ENCODE data around the gene CMKLR1.

The CMKLR1 gene

GRCh38 chr12:108302016-108302402, 37.1 kb downstream of the CMKLR1 start:
- TF ChIP-seq CTCF (IDR thresholded peaks at IDR 0.05; ENCODE audit: extremely low read depth, missing control alignments), result no peak
- no peak for DNase-seq (ENCODE audit: low spot score)

GRCh38 chr12:108301346-108301745, 37.8 kb downstream of the CMKLR1 start:
- no peak for TF ChIP-seq CTCF (IDR thresholded peaks at IDR 0.05; ENCODE audit: extremely low read depth, missing control alignments)
- DNase-seq (ENCODE audit: low spot score), result no peak

GRCh38 chr12:108299980-108300696, 39.0 kb downstream of the CMKLR1 start:
- DNase-seq (ENCODE audit: low spot score), result no peak
- no peak for TF ChIP-seq CTCF (IDR thresholded peaks at IDR 0.05; ENCODE audit: extremely low read depth, missing control alignments)

- TF ChIP-seq CTCF (IDR thresholded peaks at IDR 0.05; ENCODE audit: extremely low read depth, missing control alignments), result no peak
- no peak for DNase-seq (ENCODE audit: low spot score)
Observed at GRCh38 chr12:108299516-108299915, 39.6 kb downstream of the CMKLR1 start.

- TF ChIP-seq CTCF (IDR thresholded peaks at IDR 0.05; ENCODE audit: extremely low read depth, missing control alignments), result no peak
- DNase-seq (ENCODE audit: low spot score), result no peak
Observed at GRCh38 chr12:108298761-108299275, 40.3 kb downstream of the CMKLR1 start.

GRCh38 chr12:108297895-108298760, 41.0 kb downstream of the CMKLR1 start:
- DNase-seq (ENCODE audit: low spot score), result peak; percentile 28
- no peak for TF ChIP-seq CTCF (IDR thresholded peaks at IDR 0.05; ENCODE audit: extremely low read depth, missing control alignments)

- DNase-seq (ENCODE audit: low spot score), result no peak
- TF ChIP-seq CTCF (IDR thresholded peaks at IDR 0.05; ENCODE audit: extremely low read depth, missing control alignments), result no peak
Observed at GRCh38 chr12:108297424-108297823, 41.7 kb downstream of the CMKLR1 start.
